ENCODE data around the gene NAALADL2.

DNA sequence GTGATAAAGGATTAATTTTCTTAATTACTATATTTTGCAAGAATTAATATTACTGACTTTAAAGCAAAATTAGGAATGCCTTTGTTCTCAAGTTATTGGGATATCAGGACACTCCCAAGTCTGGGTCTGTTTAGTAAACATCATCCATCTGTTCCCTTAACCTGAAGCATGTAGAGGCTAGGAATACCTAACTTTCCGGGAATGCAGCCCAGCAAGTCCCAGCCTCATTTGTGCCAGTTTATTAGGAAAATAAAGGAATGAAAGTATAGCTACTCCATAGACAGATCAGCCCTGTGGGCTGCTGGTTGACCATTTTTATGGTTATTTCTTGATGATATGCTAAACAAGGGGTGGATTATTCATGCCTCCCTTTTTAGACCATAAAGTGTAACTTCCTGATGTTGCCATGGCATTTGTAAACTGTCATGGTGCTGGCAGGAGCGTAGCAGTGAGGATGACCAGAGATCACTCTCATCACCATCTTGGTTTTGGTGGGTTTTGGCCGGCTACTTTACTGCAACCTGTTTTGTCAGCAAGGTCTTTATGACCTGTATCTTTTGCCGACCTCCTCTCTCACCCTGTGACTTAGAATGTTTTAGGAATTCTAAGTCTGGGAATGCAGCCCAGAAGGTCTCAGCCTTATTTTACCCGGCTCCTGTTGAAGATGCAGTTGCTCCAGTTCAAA lies 540.2 kb downstream of the NAALADL2 start:
- TF ChIP-seq CTCF (IDR thresholded peaks at IDR 0.05) (no peak), POLR2A (IDR thresholded peaks at IDR 0.05) (no peak)

Data from body of pancreas (tissue), 4 donors.